Measurements from ENCODE around the gene ZNF284. TPM values are rescaled to one million over a fixed set of nuclear protein-coding genes. Genes with fewer than 3 reads are reported as not detected.

ZNF284 gene
- total RNA-seq, 6 donors from 2014 or later: 1.0 to 4.8 (median 1.8) TPM

DNA sequence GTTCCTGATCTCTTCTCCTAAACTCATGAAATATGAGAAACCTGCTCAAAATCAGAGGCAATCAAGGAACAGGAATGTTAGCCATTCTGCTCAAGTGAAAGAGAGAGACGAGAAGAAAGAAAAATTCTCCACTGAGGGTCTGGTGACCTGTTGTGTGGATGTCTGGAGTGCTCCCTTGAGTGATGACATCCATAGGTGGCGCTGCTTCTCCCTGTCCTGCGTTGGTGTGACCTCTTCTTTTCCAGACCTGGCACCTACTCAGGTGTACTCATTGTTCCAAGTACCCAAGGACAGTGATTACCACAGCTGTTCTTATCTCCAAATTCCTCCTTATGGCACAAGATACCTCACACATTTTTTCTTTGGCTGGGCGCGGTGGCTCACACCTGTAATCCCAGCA lies 16.1 kb upstream of the ZNF284 start:
- TF ChIP-seq CTCF (IDR thresholded peaks at IDR 0.05): no peak
- no peak for TF ChIP-seq POLR2A (IDR thresholded peaks at IDR 0.05)
- no peak for TF ChIP-seq EP300 (IDR thresholded peaks at IDR 0.05)
- no peak for TF ChIP-seq POLR2AphosphoS5 (IDR thresholded peaks at IDR 0.05)
- Histone ChIP-seq H3K27me3 (no peaks in the 10 kb centered on the region), H3K4me3 (no peak overlapping the region), H3K36me3 (peaks cover 5 to 47% (median 29%) of the 10 kb centered on the region in 4 donors), H3K4me1 (peaks cover 7 to 18% (median 11%) of the 10 kb centered on the region in 4 donors), H3K27ac (no peak overlapping the region), H3K9me3 (peaks cover 0 to 12% (median 5%) of the 10 kb centered on the region in 4 donors)
- WGBS, 2 donors: 92 to 97% methylated on average over 5 of the region's 5 CpGs
- DNase-seq (no peak), ATAC-seq (ENCODE audit: low FRiP score in 2 of 2) (no peak)

DNA sequence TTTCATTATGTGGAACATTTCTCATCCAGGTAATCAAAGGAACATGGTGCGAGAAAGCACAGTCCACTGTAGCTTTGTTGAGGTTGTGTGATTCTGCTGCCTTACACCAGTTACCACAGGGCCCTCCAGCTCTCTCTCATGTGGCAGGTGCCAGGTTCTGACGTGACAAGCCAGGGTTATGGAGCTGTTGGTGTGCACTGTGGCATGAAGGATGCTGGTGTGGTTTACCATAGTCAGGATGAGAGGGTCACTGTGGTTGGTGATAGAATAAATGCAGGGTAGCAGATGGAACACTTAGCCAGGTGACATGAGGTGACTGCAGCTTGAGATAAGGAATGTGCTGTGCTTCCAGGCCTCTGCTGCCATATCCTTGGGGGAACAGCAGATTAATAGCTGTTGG lies 12.7 kb upstream of the ZNF284 start:
- TF ChIP-seq CTCF (IDR thresholded peaks at IDR 0.05): no peak
- TF ChIP-seq EP300 (IDR thresholded peaks at IDR 0.05): no peak
- TF ChIP-seq POLR2AphosphoS5 (IDR thresholded peaks at IDR 0.05): no peak
- TF ChIP-seq POLR2A (IDR thresholded peaks at IDR 0.05): no peak
- H3K27me3 ChIP-seq: no peaks in the 10 kb centered on the region
- no peak for DNase-seq
- no peaks in the 10 kb centered on the region for H3K4me1 ChIP-seq
- 94 to 97% methylated on average over 2 of the region's 2 CpGs for WGBS, 2 donors
- ATAC-seq (ENCODE audit: low FRiP score in 2 of 2): no peak
- no peak overlapping the region for H3K4me3 ChIP-seq
- H3K9me3 ChIP-seq: peaks cover 0 to 29% (median 14%) of the 10 kb centered on the region in 4 donors
- H3K36me3 ChIP-seq: peaks cover 17 to 81% (median 61%) of the 10 kb centered on the region in 4 donors
- no peak overlapping the region for H3K27ac ChIP-seq

DNA sequence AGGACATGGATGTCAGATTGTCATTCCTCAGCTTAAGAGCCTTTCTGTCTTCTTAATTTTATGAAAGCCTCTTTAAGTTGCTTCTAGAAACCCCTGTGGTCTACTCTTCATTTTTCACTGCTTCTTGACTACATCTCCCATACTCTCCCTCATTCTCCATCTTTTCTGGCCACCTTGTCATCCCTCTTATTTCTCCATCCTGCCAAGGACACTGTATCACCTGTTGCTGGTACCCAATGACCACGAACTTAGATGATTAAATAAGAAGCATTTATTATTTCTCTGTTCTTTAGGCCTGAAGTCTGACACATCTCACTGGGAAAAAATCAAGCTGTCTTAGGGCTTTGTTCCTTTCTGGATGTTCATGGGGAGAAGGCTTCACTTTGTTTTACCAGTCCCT lies 10.9 kb upstream of the ZNF284 start:
- Histone ChIP-seq H3K4me1 (no peaks in the 10 kb centered on the region), H3K4me3 (no peak overlapping the region), H3K27ac (no peak overlapping the region), H3K9me3 (peaks cover 14 to 40% (median 24%) of the 10 kb centered on the region in 4 donors), H3K27me3 (no peaks in the 10 kb centered on the region), H3K36me3 (peaks cover 22 to 84% (median 61%) of the 10 kb centered on the region in 4 donors)
- ATAC-seq (ENCODE audit: low FRiP score in 2 of 2) (no peak), DNase-seq (no peak)
- 95 to 100% methylated on average over 1 of the region's 1 CpG for WGBS, 2 donors
- TF ChIP-seq EP300 (IDR thresholded peaks at IDR 0.05): no peak

- H3K36me3 ChIP-seq: peaks cover 20 to 60% (median 50%) of the 10 kb centered on the region in 4 donors
- H3K4me1 ChIP-seq: peaks cover 0 to 3% (median under 1%) of the 10 kb centered on the region in 4 donors
- WGBS, 2 donors: 64 to 76% methylated on average over 3 of the region's 3 CpGs
- DNase-seq (no peak), ATAC-seq (ENCODE audit: low FRiP score in 2 of 2) (no peak)
- H3K27ac ChIP-seq: no peak overlapping the region
- no peak for TF ChIP-seq EP300 (IDR thresholded peaks at IDR 0.05)
- no peak for TF ChIP-seq POLR2AphosphoS5 (IDR thresholded peaks at IDR 0.05)
- no peak for TF ChIP-seq POLR2A (IDR thresholded peaks at IDR 0.05)
- no peak for TF ChIP-seq CTCF (IDR thresholded peaks at IDR 0.05)
- no peak overlapping the region for H3K4me3 ChIP-seq
- no peaks in the 10 kb centered on the region for H3K27me3 ChIP-seq
- H3K9me3 ChIP-seq: peaks cover 30 to 56% (median 53%) of the 10 kb centered on the region in 4 donors
Measured at GRCh38 chr19:44066305-44066704, 5.7 kb upstream of the ZNF284 start.

DNA sequence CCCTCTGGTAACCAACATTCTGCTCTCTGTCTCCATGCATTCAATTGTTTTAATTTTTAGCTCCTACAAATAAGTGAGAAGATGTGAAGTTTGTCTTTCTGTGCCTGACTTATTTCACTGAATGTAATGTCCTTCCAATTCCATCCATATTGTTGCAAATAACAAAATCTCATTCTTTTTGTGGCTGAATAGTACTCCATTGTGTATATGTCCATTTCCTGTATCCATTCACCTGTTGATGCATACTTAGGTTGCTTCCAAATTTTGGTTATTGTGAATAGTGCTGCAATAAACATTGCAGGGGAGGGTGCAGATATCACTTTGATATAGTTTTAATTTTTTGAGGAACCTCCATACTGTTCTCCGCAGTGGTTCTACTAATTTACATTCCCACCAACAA lies 2.5 kb upstream of the ZNF284 start:
- Histone ChIP-seq H3K27me3 (no peaks in the 10 kb centered on the region), H3K36me3 (peaks cover 10 to 29% (median 21%) of the 10 kb centered on the region in 4 donors), H3K27ac (no peak overlapping the region), H3K4me1 (peaks cover 4 to 17% (median 13%) of the 10 kb centered on the region in 4 donors), H3K4me3 (no peak overlapping the region), H3K9me3 (peaks cover 30 to 46% (median 38%) of the 10 kb centered on the region in 4 donors)
- no peak for TF ChIP-seq POLR2AphosphoS5 (IDR thresholded peaks at IDR 0.05)
- TF ChIP-seq POLR2A (IDR thresholded peaks at IDR 0.05): no peak
- TF ChIP-seq EP300 (IDR thresholded peaks at IDR 0.05): no peak
- no peak for TF ChIP-seq CTCF (IDR thresholded peaks at IDR 0.05)
- no peak for ATAC-seq (ENCODE audit: low FRiP score in 2 of 2)
- DNase-seq: no peak
- WGBS, 2 donors: 87 to 96% methylated on average over 1 of the region's 1 CpG
